Suppressor macrophage (primary cell): Measurements from ENCODE around the gene MRPS22.
"Not testable (repeated sequence)": the region's sequence is repeated elsewhere in the genome, so short reads cannot be mapped to it uniquely, and the experiment has no call there.

ENCODE experiments used
- DNase-seq, 4 experiments: peaks; one replicate each; pipeline ENCODE4 v3.0.0-alpha.2; 2020 to 2022

MRPS22 gene

DNA sequence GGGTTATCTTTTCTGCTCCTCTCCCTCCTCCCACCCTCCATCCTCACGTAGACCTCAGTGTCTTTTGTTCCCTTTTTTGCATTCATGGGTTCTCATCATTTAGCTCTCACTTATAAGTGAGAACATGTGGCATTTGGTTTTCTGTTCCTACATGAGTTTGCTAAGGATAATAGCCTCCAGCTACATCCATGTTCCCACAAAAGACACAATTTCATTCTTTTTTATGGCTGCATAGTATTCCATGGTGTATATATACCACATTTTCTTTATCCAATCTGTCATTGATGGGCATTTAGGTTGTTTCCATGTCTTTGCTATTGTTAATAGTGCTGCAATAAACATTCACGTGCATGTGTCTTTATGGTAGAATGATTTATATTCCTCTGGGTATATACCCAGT is 57.3 kb downstream of the MRPS22 start:
- not testable (repeated sequence) for DNase-seq
